Measurements from ENCODE around the gene UNC5A. TPM values are rescaled to one million over a fixed set of nuclear protein-coding genes. Genes with fewer than 3 reads are reported as not detected.

Gene UNC5A
- total RNA-seq, 4 donors from 2014 or later = 0.48 TPM; not detected in 3

DNA sequence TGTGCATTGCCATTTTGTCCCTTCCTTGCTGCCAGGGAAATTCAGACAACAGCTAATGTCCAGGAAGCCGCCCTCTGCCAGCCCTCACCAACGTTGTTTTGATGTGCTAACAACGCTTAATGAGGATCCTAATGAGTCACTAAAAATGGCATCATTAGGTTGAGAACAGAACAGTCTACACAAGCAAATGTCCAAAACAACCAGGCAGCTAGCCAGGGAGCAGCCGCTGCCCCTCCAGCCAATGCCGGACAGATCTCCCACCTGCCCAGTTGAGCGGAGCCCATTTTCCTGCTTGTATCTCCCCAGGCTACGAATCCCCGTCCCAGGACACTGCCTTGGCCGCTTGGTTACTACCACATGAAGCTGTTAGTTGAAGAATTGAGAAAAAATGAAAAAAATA, 40.4 kb upstream of the UNC5A start:
- Histone ChIP-seq H3K27ac (no peak overlapping the region), H3K27me3 (no peaks in the 10 kb centered on the region), H3K4me1 (no peaks in the 10 kb centered on the region), H3K9me3 (peaks cover 0 to 4% of the 10 kb centered on the region in 2 donors), H3K36me3 (no peaks in the 10 kb centered on the region), H3K4me3 (no peak overlapping the region)
- DNase-seq = no peak
- intact Hi-C loops (cut with DNase I; ENCODE audit: low total_unique reads) = no loop called here
- no peak for TF ChIP-seq POLR2A (IDR thresholded peaks at IDR 0.05)
- TF ChIP-seq, protein P1, sequence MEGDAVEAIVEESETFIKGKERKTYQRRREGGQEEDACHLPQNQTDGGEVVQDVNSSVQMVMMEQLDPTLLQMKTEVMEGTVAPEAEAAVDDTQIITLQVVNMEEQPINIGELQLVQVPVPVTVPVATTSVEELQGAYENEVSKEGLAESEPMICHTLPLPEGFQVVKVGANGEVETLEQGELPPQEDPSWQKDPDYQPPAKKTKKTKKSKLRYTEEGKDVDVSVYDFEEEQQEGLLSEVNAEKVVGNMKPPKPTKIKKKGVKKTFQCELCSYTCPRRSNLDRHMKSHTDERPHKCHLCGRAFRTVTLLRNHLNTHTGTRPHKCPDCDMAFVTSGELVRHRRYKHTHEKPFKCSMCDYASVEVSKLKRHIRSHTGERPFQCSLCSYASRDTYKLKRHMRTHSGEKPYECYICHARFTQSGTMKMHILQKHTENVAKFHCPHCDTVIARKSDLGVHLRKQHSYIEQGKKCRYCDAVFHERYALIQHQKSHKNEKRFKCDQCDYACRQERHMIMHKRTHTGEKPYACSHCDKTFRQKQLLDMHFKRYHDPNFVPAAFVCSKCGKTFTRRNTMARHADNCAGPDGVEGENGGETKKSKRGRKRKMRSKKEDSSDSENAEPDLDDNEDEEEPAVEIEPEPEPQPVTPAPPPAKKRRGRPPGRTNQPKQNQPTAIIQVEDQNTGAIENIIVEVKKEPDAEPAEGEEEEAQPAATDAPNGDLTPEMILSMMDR (IDR thresholded peaks at IDR 0.05) = no peak

DNA sequence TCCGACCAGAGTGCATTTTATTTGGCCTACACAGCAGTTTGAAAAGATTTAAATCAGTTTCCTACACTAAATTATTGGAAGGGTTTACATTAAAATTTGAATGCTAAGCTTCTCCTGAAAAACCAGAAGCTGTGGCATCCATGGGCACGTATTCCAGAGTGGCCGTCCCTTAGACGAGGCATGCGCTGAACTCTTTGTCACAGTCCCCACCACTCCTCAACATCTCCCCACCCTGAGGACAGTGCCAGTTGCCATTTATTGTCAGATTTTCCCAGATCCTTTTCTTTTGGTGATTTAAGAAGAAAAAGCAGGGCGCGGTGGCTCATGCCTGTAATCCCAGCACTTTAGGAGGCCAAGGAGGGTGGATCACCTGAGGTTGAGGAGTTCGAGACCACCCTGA, 39.9 kb upstream of the UNC5A start:
- H3K27me3 ChIP-seq = no peaks in the 10 kb centered on the region
- H3K36me3 ChIP-seq = no peaks in the 10 kb centered on the region
- peaks cover 0 to 4% of the 10 kb centered on the region in 2 donors for H3K9me3 ChIP-seq
- H3K4me1 ChIP-seq = no peaks in the 10 kb centered on the region
- H3K27ac ChIP-seq = no peak overlapping the region
- TF ChIP-seq POLR2A (IDR thresholded peaks at IDR 0.05) = no peak
- TF ChIP-seq, protein P1 (IDR thresholded peaks at IDR 0.05) = no peak
- no peak overlapping the region for H3K4me3 ChIP-seq
- DNase-seq = no peak
- intact Hi-C loops (cut with DNase I; ENCODE audit: low total_unique reads) = no loop called here

DNA sequence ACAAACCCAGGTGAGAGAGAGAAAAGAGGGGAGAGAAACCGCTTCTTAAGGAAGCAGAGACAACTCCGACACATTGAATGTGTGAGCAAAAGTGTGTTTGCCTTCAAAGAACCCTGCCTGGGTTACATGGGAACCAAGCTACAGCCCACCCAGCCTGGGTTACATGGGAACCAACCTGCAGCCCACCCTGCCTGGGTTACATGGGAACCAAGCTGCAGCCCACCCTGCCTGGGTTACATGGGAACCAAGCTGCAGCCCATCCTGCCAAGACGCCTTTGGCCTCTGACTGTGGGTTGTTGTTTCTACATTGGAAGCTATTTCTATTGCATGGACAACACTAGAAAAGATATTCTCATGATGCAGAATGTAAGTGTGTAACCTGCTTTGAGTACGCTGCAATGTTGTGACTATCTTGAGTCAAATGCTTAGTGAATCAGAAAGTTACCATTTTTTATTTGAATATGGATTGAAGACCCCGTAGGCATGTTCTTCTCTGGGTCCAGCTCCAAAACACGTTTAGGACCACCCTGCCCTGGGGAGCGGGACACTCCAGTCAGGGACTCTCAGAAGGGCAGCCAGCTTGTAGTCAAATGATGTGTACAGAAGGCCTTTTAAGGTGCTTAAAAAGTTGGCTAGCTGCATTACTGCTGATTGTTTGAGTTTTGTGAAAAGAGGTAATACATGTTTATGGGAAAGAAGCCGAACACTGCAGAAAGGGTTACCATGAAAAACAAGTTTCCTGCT, 39.1 kb upstream of the UNC5A start:
- TF ChIP-seq POLR2A (IDR thresholded peaks at IDR 0.05) = no peak
- TF ChIP-seq, protein P1 (IDR thresholded peaks at IDR 0.05) = no peak
- H3K4me1 ChIP-seq = no peaks in the 10 kb centered on the region
- no peak overlapping the region for H3K4me3 ChIP-seq
- H3K36me3 ChIP-seq = no peaks in the 10 kb centered on the region
- no peak for DNase-seq
- no peaks in the 10 kb centered on the region for H3K9me3 ChIP-seq
- intact Hi-C loops (cut with DNase I; ENCODE audit: low total_unique reads) = no loop called here
- H3K27me3 ChIP-seq = no peaks in the 10 kb centered on the region
- no peak overlapping the region for H3K27ac ChIP-seq

DNA sequence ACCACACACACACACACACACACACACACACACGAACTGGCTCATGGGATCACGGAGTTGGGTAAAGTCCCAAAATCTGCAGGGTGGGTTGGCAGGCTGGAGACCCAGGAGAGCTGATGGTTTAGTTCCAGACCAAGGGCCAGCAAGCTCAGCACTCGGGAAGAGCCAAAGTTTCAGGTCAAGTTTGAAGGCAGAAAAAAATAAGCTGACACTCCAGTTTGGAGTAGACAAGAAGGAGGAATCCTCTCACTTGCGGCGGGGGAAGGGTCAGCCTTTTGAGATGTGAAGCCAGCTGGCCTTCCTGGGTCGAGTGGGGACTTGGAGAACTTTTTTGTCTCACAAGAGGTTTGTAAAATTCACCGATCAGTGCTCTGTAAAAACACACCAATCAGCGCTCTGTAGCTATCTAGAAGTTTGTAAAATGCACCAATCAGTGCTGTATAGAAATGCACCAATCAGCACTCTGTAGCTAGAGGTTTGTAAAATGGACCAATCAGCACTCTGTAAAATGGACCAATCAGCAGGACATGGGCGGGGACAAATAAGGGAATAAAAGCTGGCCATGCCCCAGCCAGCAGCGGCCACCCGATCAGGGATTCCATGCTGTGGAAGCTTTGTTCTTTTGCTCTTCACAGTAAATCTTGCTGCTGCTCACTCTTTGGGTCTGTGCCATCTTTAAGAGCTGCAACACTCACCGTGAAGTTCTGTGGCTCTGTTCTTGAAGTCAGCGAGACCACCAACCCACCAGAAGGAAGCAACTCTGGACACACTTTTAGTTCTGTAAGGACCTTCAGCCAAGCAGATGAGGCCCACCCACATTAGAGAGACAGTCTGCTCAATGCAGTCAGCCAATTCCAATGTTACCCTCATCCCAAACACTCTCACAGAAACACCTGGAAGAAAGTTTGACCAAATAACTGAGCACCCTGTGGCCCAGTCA, 37.8 kb upstream of the UNC5A start:
- intact Hi-C loops (cut with DNase I; ENCODE audit: low total_unique reads) = no loop called here
- Histone ChIP-seq H3K4me3 (no peak overlapping the region), H3K4me1 (no peaks in the 10 kb centered on the region), H3K9me3 (no peaks in the 10 kb centered on the region), H3K27me3 (no peaks in the 10 kb centered on the region), H3K36me3 (no peaks in the 10 kb centered on the region), H3K27ac (no peak overlapping the region)
- no peak for TF ChIP-seq POLR2A (IDR thresholded peaks at IDR 0.05)
- no peak for DNase-seq

DNA sequence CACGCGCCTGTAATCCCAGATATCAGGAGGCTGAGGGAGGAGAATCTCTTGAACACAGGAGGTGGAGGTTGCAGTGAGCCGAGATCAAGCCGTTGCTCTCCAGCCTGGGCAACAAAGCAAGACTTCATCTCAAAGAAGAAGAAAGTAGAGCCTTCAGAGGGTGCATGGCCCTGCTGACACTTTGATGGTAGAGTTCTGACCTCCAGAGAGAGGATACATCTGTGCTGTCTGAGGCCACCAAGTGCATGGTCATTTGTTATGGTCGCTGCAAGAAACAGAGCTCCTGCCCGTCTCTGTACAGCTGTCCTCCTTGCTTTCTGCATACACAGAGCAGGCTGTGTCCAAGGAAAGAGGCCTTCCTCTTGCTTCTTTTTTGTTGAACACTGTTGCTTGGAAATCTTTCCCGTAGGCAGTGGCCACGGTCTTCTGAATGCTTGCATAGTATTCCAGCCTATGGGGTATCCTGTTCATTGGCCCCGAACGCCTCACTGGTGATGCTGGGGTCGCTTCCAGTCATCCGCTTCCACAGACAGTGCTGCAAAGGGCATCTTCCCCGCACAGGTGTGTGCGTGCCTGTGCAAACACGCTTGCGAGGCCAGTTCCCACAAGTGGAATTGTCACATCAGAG, 36.8 kb upstream of the UNC5A start:
- Histone ChIP-seq H3K27me3 (no peaks in the 10 kb centered on the region), H3K4me1 (no peaks in the 10 kb centered on the region), H3K9me3 (no peaks in the 10 kb centered on the region), H3K36me3 (no peaks in the 10 kb centered on the region), H3K4me3 (no peak overlapping the region), H3K27ac (no peak overlapping the region)
- intact Hi-C loops (cut with DNase I; ENCODE audit: low total_unique reads) = no loop called here
- no peak for TF ChIP-seq POLR2A (IDR thresholded peaks at IDR 0.05)
- TF ChIP-seq, protein P1 (IDR thresholded peaks at IDR 0.05) = no peak
- DNase-seq = no peak

All from uterus (tissue), 4 donors.